ENCODE data around the gene CCDC24. TPM values are rescaled to one million over a fixed set of nuclear protein-coding genes. Genes with fewer than 3 reads are reported as not detected.

The CCDC24 gene
- total and polyA plus RNA-seq, 4 donors, result 5.4 to 25.6 (median 15.3) TPM

- Histone ChIP-seq H3K27ac (ENCODE audit: low read depth, low read length) (peak overlapping the region; percentile 43), H3K4me3 (ENCODE audit: low read depth, low read length) (no peak overlapping the region), H3K4me1 (ENCODE audit: control insufficient read depth, insufficient read depth, low read length) (peaks cover 48% of the 10 kb centered on the region), H3K9me3 (ENCODE audit: control insufficient read depth, insufficient read depth, low read length) (no peaks in the 10 kb centered on the region), H3K36me3 (ENCODE audit: control insufficient read depth, insufficient read depth, low read length) (no peaks in the 10 kb centered on the region), H3K27me3 (ENCODE audit: control insufficient read depth, insufficient read depth, low read length) (no peaks in the 10 kb centered on the region)
- DNase-seq (ENCODE audit: low read depth in 4 of 6, low spot score in 6 of 6), result no peak
- WGBS (ENCODE audit: insufficient coverage), result 65% methylated on average over 7 of the region's 8 CpGs
Observed at GRCh38 chr1:44035726-44036408, 44.5 kb downstream of the CCDC24 start.

DNA sequence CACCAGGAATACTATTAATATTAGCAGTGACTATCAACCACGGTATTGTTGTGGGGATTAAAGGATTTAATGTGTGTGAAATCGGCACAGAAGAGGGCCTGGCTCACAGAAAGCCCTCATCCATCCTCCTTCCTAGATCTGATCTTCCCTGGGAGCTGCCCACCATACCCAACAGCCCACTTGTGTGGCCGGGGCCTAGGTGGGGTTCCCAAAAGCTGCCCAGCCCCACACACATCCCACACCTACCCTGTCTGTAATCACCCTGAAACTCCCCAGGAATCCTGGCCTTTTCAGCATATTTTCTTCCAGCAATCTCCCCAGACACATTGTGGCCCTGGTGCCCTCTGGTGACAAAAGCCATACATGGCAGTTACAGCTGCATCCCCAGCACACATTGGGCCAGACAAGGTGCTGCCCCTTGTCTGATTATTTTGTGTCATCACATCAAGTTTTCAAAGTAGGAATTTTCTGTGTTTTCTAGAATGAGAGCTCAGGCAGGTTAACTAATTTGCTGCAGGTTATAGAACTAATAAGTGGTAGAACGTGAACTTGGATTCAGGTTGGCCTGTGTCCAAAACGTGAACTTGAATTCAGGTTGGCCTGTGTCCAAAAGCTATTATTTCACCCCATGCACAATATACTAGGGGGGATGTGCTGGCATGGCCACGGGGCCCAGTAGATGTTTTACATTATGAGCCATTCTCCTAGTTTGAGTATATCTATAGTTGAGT is 45.2 kb downstream of the CCDC24 start:
- Histone ChIP-seq H3K4me1 (ENCODE audit: control insufficient read depth, insufficient read depth, low read length) (peaks cover 45% of the 10 kb centered on the region), H3K9me3 (ENCODE audit: control insufficient read depth, insufficient read depth, low read length) (no peaks in the 10 kb centered on the region), H3K36me3 (ENCODE audit: control insufficient read depth, insufficient read depth, low read length) (no peaks in the 10 kb centered on the region), H3K27ac (ENCODE audit: low read depth, low read length) (peak overlapping the region; percentile 42), H3K27me3 (ENCODE audit: control insufficient read depth, insufficient read depth, low read length) (no peaks in the 10 kb centered on the region), H3K4me3 (ENCODE audit: low read depth, low read length) (no peak overlapping the region)
- DNase-seq (ENCODE audit: low read depth in 4 of 6, low spot score in 6 of 6), result peak in 3 of 6 donors; percentile 66 to 92 (median 90)
- 0% methylated on average over 2 of the region's 6 CpGs for WGBS (ENCODE audit: insufficient coverage)

DNA sequence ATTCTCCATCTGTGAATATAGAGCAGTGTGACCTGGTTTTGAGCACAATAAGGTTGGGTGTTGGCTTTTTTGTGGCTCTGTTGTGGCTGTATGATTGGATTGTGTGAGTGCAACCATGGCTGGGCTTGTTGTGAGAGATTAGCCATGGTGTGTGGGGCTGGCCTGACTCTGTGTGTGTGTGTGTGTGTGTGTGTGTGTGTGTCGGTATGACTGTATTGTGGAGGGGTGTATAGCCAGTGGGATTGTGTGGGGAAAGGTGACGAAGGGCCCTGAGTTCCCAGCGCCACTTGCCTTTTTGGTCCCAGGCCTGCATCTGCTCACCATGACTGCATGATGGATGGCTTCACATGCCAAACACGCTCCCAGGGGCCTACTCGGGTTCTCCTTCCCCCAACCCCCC is 45.8 kb downstream of the CCDC24 start:
- peak in 1 of 6 donors; percentile 60 for DNase-seq (ENCODE audit: low read depth in 4 of 6, low spot score in 6 of 6)
- H3K4me1 ChIP-seq (ENCODE audit: control insufficient read depth, insufficient read depth, low read length), result peaks cover 39% of the 10 kb centered on the region
- H3K27me3 ChIP-seq (ENCODE audit: control insufficient read depth, insufficient read depth, low read length), result no peaks in the 10 kb centered on the region
- no peaks in the 10 kb centered on the region for H3K9me3 ChIP-seq (ENCODE audit: control insufficient read depth, insufficient read depth, low read length)
- WGBS (ENCODE audit: insufficient coverage), result 20% methylated on average over 1 of the region's 5 CpGs
- no peak overlapping the region for H3K4me3 ChIP-seq (ENCODE audit: low read depth, low read length)
- H3K36me3 ChIP-seq (ENCODE audit: control insufficient read depth, insufficient read depth, low read length), result no peaks in the 10 kb centered on the region
- H3K27ac ChIP-seq (ENCODE audit: low read depth, low read length), result no peak overlapping the region

DNA sequence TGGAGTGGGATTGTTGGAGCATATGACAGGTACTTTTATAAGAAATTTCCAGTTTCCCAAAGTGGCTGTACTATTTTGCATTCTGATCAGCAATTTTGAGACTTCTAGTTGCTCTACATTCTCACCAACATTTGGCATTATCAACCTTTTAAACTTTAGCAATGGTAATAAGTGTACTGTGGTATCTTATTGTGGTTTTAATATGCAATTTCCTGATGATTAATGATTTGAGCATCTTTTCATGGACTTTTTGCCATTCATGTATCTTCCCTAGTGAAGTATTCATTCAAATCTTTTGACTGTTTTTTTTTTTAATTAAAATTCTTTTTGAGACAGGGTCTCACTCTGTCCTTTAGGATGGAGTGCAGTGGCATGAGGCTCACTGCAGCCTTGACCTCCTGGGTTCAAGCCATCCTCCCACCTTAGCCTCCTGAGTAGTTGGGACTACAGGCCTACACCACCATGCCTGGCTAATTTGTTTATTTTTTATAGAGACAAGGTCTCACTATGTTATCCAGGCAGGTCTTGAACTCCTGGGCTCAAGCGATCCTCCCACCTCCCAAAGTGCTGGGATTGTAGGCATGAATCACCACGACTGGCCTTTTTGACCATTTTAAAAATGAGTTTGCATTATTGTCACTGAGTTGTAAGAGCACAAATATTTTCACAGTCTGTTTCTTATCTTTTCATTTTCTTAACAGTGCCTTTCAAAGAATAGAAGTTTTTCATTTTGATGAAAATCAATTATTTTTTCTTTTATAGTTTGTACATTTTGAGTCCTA is 47.7 kb downstream of the CCDC24 start:
- no peak for DNase-seq (ENCODE audit: low read depth in 4 of 6, low spot score in 6 of 6)
- WGBS (ENCODE audit: insufficient coverage), result no CpG with 5 or more reads among the region's 2 CpGs
- H3K9me3 ChIP-seq (ENCODE audit: control insufficient read depth, insufficient read depth, low read length), result no peaks in the 10 kb centered on the region
- no peaks in the 10 kb centered on the region for H3K36me3 ChIP-seq (ENCODE audit: control insufficient read depth, insufficient read depth, low read length)
- no peak overlapping the region for H3K27ac ChIP-seq (ENCODE audit: low read depth, low read length)
- no peak overlapping the region for H3K4me3 ChIP-seq (ENCODE audit: low read depth, low read length)
- peaks cover 31% of the 10 kb centered on the region for H3K4me1 ChIP-seq (ENCODE audit: control insufficient read depth, insufficient read depth, low read length)
- no peaks in the 10 kb centered on the region for H3K27me3 ChIP-seq (ENCODE audit: control insufficient read depth, insufficient read depth, low read length)

- no peak overlapping the region for H3K4me3 ChIP-seq (ENCODE audit: low read depth, low read length)
- H3K27me3 ChIP-seq (ENCODE audit: control insufficient read depth, insufficient read depth, low read length), result no peaks in the 10 kb centered on the region
- no CpG with 5 or more reads among the region's 2 CpGs for WGBS (ENCODE audit: insufficient coverage)
- no peaks in the 10 kb centered on the region for H3K9me3 ChIP-seq (ENCODE audit: control insufficient read depth, insufficient read depth, low read length)
- no peak for DNase-seq (ENCODE audit: low read depth in 4 of 6, low spot score in 6 of 6)
- no peaks in the 10 kb centered on the region for H3K36me3 ChIP-seq (ENCODE audit: control insufficient read depth, insufficient read depth, low read length)
- peaks cover 20% of the 10 kb centered on the region for H3K4me1 ChIP-seq (ENCODE audit: control insufficient read depth, insufficient read depth, low read length)
- H3K27ac ChIP-seq (ENCODE audit: low read depth, low read length), result no peak overlapping the region
Observed at GRCh38 chr1:44040418-44040817, 49.0 kb downstream of the CCDC24 start.

DNA sequence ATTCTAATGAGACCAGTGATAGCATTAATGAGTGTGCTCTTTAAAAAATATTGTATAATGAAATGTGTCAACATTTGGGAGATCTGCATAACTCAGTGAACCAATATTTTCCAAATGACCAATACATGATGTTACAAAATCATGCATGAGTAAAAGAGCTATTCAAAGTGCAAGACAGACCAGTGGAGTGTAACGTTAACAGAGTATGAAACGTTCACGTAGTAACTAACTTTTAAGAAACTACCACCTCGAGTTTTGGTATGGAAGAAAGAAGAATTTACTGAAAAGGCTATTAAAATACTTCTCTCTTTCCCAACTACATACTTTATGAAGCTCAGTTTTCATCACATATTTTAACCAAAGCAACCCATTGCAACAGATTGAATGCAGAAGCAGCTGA is 49.4 kb downstream of the CCDC24 start:
- WGBS (ENCODE audit: insufficient coverage), result no CpG with 5 or more reads among the region's 4 CpGs
- H3K27ac ChIP-seq (ENCODE audit: low read depth, low read length), result no peak overlapping the region
- no peaks in the 10 kb centered on the region for H3K36me3 ChIP-seq (ENCODE audit: control insufficient read depth, insufficient read depth, low read length)
- H3K9me3 ChIP-seq (ENCODE audit: control insufficient read depth, insufficient read depth, low read length), result no peaks in the 10 kb centered on the region
- H3K4me1 ChIP-seq (ENCODE audit: control insufficient read depth, insufficient read depth, low read length), result peaks cover 16% of the 10 kb centered on the region
- H3K27me3 ChIP-seq (ENCODE audit: control insufficient read depth, insufficient read depth, low read length), result no peaks in the 10 kb centered on the region
- H3K4me3 ChIP-seq (ENCODE audit: low read depth, low read length), result no peak overlapping the region
- DNase-seq (ENCODE audit: low read depth in 4 of 6, low spot score in 6 of 6), result no peak

- no peaks in the 10 kb centered on the region for H3K27me3 ChIP-seq (ENCODE audit: control insufficient read depth, insufficient read depth, low read length)
- H3K27ac ChIP-seq (ENCODE audit: low read depth, low read length), result no peak overlapping the region
- no peak for DNase-seq (ENCODE audit: low read depth in 4 of 6, low spot score in 6 of 6)
- no peaks in the 10 kb centered on the region for H3K9me3 ChIP-seq (ENCODE audit: control insufficient read depth, insufficient read depth, low read length)
- H3K4me1 ChIP-seq (ENCODE audit: control insufficient read depth, insufficient read depth, low read length), result peaks cover 4% of the 10 kb centered on the region
- no peak overlapping the region for H3K4me3 ChIP-seq (ENCODE audit: low read depth, low read length)
- 59% methylated on average over 7 of the region's 16 CpGs for WGBS (ENCODE audit: insufficient coverage)
- no peaks in the 10 kb centered on the region for H3K36me3 ChIP-seq (ENCODE audit: control insufficient read depth, insufficient read depth, low read length)
Observed at GRCh38 chr1:44043176-44044070, 52.0 kb downstream of the CCDC24 start.

- H3K27ac ChIP-seq (ENCODE audit: low read depth, low read length), result no peak overlapping the region
- H3K9me3 ChIP-seq (ENCODE audit: control insufficient read depth, insufficient read depth, low read length), result no peaks in the 10 kb centered on the region
- no peaks in the 10 kb centered on the region for H3K27me3 ChIP-seq (ENCODE audit: control insufficient read depth, insufficient read depth, low read length)
- WGBS (ENCODE audit: insufficient coverage), result 72% methylated on average over 6 of the region's 7 CpGs
- H3K4me1 ChIP-seq (ENCODE audit: control insufficient read depth, insufficient read depth, low read length), result peaks cover 4% of the 10 kb centered on the region
- no peak overlapping the region for H3K4me3 ChIP-seq (ENCODE audit: low read depth, low read length)
- no peaks in the 10 kb centered on the region for H3K36me3 ChIP-seq (ENCODE audit: control insufficient read depth, insufficient read depth, low read length)
- no peak for DNase-seq (ENCODE audit: low read depth in 4 of 6, low spot score in 6 of 6)
Observed at GRCh38 chr1:44044071-44044801, 52.8 kb downstream of the CCDC24 start.

All from spinal cord (tissue), 10 donors.